ENCODE results near the gene DBX1.

Gene DBX1

DNA sequence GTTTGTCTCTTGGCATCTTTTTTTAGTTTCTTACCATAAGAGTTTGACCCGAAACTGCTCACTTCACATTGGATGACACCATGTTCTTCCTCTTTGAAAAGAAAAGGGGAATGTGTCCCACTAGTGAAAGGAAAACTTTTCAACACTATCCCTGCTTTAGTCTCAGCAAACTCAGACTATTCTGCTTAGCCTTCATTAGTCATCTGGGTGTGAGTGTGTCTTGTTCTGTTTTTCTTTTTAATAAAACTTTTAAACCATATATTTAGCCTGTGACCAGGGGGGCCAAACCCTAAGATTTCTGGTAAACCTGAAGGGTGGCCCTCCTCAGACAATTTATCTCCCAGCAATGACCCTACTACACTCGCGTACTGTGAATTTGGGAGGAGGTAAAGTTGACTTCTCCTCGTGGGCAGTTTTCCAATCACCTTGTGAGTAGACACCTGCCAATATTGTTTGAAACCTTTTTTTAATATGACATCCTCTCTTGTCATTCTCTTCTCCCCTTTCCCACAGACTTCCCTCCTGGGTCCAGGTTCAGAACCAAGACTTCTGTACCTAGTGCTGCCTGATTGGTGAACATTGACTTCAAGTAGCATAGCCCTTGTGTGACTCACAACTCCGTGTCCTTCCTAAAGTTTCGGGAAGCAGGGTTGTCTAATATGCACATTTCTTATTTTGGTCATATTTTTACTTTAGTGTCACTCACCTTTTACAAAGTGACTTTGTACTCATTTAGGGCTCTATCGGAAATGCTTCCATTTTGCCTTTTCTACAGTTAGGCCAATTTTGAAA is 39.9 kb downstream of the DBX1 start:
- DNase-seq = no peak

GRCh38 chr11:20119315-20119714 is 41.0 kb downstream of the DBX1 start:
- DNase-seq = no peak

- DNase-seq = no peak
These were observed 42.1 kb downstream of the DBX1 start for GRCh38 chr11:20118209-20118608.

DNA sequence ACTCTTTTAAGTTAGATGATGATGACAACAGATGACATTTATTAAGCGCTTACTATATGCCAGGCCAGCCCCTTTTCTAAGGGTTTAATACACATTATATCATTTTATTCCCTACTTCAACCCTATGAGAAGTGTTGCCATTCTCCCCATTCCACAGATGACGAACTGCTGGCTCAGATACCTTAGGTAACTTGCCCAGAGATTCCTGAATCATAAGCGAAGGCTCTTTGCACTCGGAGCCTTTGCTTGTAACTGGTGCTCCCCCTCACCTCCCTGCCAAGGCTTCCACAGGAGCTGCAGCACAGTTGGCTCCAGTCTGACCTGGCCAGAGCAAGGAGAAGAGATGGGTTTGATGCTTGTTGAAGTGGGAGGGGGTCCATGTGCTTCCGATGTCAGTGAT is 43.0 kb downstream of the DBX1 start:
- no peak for DNase-seq

- DNase-seq = no peak
These were observed 43.5 kb downstream of the DBX1 start for GRCh38 chr11:20116825-20117224.

GRCh38 chr11:20114588-20114987 is 45.7 kb downstream of the DBX1 start:
- no peak for DNase-seq

GRCh38 chr11:20113149-20113438 is 47.2 kb downstream of the DBX1 start:
- no peak for DNase-seq

DNA sequence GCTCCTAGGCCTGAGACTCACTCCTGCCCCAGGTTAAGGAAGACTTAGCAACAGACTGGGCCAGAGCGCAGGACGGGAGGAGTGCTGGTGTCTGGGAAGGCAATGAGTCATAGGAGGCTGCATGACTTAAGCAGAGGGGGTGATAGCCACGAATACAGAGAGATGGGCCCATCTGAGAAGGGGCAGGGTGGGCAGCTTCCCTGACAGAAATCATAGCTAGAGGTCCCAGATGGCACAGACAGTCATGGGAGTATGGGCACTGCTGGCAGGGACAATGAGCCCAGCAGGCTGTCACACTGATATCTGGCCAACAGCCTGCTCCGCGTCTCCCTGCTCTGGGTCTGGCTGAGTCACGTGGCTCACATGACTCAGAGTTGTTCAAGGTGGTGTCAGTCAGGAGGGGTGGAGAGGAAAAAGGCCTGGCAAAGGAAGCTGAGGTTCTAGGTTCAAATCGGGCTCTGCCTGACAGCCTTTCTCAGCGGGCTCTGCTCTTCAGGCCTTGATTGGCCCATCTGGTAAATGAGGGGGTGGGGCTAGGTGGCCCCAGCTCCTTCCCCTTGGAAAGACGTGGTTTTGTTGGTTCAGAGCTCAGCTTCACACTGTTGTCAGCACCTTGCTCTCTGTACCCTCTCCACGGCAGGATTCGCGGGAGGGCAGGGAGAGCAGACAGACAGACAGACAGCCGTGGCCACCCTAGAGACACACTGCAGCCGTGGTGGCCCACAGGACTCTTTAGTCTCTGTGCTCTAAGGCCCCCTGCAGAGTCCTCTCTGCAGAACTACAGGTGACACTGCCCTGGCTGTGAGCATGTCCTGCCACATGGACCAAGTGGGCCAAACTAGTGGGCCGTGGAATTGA is 47.8 kb downstream of the DBX1 start:
- peak; percentile 27 for DNase-seq

DNA sequence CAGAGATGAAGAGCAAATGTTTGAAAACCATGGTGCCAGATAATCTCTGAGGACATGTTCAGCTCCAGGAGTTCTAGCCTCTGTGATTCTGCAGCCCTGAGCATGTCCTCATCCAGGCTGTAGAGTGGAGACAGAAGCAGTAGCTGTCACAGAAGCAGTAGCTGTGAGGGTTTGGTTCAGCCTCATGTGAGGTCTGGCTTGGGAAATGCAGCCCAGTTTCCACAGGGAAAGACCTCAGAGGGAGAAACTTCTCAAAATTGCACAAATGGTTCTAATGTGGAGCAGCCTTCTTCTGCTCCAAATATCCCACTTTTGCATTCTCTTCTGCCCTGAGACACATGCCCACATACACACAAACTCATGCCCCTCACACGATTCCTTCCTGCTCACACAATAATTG is 48.4 kb downstream of the DBX1 start:
- no peak for DNase-seq

DNA sequence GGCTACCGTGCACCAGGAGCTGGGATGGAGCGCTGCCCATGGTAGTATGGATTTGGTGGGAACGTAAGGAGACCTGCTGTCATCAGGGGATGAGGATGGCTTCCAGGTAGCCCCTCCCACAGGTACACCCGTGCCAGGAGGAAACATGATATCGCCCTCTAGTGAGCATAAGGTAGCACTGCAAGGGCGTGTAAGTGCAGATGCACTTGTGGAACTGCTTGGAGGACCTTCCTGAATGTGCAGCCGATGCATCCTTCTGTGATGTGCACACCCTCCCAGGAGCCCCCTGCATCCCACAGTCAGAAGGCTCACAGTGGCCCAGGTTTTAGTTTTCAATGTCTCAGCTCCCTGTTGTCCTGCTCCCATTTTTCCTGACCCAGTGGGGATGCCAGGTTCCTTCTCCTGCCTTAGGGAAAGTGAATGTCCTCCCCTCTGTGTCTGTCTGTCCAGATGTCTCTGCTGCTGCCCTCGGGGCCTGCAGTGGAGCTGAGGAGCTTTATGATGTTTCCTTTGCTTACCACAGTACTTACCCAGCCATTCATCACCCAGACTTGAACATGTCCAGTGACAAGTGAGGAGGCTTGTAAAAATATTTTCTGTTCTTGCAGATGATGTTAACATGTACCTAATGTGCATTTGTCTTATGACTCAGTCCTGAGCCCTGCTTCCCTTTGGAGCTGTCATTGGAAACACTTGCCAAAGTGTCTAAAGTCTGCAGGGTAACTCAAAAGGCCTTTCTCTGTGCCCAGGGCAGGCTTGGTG is 49.2 kb downstream of the DBX1 start:
- peak; percentile 62 for DNase-seq

DNA sequence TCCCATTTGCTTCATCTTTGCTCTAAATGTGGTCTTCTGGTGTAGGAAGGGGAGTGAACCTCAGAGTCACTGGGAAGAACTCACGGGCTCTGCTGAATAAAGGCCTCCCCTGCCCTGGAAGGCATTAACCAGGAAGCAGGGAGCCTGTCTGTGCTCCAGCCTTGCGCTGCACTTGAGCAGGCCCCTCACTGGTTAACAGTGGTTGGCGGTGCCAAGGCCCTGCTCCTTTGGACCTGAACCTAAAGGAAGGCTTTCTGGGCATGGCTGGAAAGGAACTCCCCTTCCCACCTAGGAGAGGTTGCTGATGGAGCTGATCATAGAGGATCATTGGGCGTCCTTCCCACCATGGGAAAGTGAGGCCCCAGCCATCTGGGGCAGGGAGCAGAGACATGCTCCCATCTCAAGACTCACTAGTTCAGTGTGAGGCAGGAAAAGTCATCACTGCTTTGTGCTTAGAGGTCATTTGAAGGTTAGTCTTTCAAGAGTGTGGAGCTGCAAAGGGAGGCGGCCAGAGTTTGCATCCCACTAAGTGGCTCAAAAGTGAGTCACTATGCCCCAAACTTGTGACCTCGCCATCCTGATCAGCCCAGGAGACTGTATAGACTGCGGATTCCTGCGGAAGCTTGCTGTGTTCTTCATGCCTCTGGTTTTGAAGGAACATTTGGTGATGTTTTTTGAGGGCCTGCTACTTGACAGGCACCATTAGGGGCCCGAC is 50.4 kb downstream of the DBX1 start:
- no peak for DNase-seq
